T-helper 2 cell (primary cell): ENCODE results near the gene EVI2A.
A peak's percentile ranks its signal among the peaks of the same experiment; 100 is the strongest.
"Not testable (repeated sequence)": the region's sequence is repeated elsewhere in the genome, so short reads cannot be mapped to it uniquely, and the experiment has no call there.

Source experiments
- DNase-seq, 5 experiments: peaks; one replicate each; pipeline versions ENCODE4 v3.0.0 to v3.0.0-alpha.2; 2012 to 2022
- total RNA-seq, 2 donors: gene quantifications; one replicate each; lab custom pipeline; 2026; lab: John Stamatoyannopoulos, UW

The EVI2A gene, protein sequence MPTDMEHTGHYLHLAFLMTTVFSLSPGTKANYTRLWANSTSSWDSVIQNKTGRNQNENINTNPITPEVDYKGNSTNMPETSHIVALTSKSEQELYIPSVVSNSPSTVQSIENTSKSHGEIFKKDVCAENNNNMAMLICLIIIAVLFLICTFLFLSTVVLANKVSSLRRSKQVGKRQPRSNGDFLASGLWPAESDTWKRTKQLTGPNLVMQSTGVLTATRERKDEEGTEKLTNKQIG
- total RNA-seq, result 53.9 to 76.4 reads per million in 2 donors

DNA sequence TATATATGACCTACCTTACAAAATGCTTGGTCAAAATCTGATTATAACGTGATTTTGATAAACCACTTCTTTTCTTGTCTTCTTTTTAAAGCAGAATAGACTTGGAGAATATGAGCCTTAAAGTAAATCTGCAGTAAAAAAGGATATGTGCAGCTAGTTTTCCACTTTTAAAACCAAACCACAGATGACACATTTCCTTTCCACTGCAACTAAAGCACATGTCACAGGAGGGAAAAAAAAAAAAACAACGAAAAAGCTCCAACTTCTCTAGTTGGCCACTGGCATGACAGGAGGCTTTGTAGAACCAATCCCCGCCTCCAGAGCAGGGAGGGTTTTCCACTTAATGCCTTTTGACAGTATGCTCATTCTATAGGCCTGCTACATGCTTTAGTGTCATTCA lies at the start of gene EVI2A:
TSS of gene EVI2A (minus strand) at position 142 of the 400 bp plus-strand sequence. CDS start 2,609 bp downstream, outside the sequence.
- DNase-seq, result peak; percentile 21 to 98 (median 74)

DNA sequence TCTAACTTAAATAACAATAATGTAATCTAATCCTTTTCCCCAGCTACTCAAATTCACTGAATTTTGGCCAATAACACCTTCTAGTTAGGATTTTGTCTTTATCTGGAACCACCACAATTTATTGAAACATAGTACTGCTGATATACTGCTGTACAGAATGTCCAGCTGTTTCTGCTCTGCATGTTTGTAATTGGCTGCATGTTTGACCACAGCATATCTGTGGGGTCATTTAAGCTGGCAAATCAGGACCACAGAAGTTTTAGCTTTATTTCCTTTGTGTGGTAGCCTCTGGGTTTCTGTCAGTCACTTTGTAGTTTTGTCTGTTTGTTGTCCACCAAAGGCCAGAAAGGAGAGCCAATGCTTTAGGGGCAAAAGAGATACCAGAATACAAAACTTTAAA lies 47.8 kb upstream of the EVI2A start:
- no peak for DNase-seq

DNA sequence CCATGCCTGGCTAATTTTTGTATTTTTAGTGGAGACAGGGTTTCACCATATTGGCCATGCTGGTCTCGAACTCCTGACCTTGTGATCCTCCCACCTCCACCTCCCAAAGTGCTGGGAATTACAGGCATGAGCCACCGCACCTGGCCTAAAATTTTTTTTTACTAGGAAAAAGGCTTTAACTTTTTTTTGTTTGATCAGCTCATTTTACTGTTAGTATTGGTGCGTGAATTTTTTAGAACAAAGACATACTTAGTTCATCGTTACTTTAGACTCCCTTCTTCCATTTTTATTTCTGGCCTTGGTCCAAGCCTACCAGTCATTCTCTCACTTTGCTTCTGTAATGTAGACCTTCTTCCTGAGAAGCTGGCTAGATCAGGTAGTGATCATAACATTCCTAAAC lies 44.7 kb upstream of the EVI2A start:
- no peak for DNase-seq

DNA sequence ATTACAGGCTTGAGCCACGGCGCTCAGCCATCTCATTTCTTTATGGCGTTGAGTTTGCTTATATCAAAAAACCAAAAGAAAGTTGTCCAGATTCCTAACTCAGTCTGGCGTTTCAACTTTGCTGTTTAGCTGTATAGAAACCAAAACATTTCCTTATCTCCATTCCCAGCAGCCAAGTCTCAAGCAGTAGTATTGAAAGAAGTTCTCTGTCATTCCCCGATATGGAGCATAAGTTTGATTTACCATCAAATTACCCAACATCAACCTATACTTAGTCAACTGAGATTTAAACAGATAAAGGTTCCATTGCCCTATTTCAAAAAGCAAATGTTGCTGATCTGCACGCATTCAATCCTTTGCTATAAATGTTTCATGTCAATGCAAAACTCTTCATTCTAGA lies 42.6 kb upstream of the EVI2A start:
- DNase-seq, result no peak

DNA sequence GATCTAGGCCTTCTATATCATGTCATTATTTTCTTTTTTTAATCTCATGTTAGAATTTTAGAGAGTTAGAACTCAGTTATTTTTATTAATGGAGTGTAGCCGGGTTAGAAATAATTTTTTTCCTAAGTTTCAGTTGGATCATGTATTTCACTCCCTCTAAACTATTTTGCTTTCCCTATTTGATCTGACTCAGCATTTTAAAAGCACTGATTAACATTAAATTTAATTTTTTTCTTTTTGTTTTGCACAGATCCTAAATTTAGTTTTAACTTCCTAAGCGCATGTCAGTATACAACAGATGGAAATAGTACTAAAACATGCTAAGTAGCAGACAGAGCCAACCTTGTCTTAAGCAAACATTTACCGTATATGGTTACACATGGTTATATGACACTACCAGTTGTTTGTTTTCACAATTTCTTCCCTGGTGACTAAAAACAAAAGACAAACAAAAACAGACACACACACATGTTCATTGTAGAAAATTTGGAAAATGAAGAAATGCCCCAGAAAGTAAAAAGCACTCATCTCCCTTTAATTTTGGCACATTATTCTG lies 36.5 kb upstream of the EVI2A start:
- no peak for DNase-seq

DNA sequence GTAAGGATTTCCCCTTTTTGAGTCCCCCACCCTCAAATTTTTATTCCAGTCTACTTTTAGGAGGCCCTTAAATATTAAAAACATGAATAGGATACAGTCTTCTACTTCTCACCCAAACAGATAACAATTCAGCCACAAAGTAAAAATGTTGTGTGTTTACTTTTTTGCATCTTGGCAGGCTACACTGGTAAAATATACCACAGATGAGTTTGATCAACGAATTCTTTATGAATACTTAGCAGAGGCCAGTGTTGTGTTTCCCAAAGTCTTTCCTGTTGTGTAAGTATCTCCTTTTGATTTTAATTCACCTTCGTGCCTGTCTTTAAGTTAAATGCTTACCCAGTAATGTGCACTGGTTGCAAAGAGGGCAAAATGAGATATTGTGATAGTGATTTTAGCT lies 35.7 kb upstream of the EVI2A start:
- no peak for DNase-seq

DNA sequence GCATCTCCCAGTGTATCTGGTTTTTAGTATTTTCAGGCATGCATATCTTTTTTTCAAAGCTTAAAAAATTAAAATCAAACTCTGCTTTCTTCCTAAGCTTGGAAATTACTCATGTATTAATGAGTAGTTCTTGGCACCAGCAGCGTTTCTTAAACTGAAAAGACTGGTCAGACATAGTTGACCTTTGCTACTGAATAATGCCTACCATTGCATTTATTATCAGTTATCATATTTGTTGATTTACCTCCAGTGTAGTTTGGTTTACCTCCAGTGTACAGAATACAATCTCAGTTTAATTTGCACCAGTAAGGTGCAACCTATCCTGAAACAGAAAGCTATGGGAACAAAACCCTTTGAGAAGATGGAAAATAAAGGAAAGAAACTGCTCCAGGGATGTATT lies 34.5 kb upstream of the EVI2A start:
- DNase-seq, result no peak

DNA sequence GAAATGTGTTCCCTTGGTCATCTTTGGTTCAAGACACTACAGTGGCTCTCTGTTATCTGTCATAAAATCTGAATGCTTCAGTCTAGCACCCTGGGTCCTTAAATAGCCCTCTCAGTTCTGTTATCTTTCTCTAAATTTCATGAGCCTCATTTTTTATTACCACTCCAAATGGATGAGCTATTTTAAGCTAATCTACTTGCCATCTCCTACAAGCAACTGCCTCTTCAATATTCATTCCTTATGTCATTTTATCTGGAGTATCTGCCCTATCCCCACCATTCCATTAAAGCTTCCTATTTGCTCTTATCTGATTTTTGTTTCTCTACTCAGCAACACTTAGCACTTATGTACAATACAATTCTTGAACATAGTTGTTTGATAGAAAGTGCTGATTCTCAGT lies 28.0 kb upstream of the EVI2A start:
- no peak for DNase-seq

DNA sequence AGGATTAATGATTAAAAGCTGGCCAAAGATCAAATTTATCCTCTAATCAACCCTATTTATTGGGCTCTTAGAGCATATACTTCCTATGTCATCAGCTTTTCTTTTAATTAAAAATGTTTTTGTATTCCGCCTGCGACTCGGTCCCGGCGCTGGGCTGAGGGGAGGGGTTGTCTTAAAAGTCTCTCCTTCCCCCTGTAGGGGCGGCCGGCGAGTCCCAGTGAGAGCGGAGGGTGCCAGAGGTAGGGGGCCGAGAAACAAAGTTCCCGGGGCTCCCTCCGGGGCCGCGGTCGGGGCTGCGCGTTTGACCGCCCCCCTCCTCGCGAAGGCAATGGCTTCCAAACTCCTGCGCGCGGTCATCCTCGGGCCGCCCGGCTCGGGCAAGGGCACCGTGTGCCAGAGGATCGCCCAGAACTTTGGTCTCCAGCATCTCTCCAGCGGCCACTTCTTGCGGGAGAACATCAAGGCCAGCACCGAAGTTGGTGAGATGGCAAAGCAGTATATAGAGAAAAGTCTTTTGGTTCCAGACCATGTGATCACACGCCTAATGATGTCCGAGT lies 23.8 kb upstream of the EVI2A start:
- DNase-seq, result not testable (repeated sequence)

DNA sequence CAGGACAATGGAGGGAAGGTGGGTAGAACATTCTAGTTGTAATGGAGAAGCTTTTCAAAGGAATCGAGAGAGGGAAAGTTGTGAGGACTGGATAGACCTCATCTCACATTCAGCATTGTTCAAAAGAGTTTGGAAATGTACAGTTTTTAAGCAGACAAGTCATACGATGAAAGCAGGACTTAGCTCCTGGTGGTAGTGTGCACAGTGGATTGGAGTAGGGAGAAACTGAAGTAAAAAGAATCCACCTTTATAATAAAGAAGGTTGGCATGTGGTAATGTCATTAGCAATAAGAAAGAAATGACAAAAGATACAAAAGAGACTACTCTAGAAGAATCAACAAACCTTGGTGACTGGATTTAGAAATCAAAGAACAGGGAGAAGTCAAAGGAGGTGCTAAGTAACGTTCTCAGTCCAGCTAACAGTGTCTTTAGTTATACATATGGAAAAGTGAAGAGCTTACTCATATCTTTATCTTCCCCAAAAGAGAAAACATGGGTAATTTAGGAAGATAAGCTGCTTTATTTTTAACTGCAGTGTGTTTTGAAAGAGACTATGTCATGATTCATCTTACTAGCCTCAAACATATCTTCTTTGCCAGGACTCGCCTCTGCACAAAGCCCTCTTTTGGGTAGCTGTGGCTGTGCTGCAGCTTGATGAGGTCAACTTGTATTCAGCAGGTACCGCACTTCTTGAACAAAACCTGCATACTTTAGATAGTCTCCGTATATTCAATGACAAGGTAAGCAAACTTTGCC lies 18.7 kb upstream of the EVI2A start:
- DNase-seq, result no peak

DNA sequence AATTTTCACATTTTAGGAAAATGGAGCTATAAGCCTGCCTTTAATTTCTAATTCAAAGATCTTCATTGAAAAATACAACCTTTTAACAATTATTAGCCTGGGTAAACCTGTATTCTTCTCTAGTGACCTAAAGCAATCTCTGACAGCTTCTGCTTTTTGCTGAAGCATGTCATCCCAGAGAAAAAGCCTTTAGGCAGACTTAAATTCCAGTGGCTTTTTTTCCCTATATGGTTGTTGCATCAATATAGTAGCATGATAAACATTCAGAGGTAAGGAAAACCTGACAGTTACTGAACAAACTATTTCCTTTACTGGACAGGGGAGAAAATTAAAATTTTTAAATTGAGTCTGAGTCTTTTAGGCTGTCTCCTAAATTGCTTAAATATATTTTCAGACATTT lies 7.8 kb upstream of the EVI2A start:
- no peak for DNase-seq

DNA sequence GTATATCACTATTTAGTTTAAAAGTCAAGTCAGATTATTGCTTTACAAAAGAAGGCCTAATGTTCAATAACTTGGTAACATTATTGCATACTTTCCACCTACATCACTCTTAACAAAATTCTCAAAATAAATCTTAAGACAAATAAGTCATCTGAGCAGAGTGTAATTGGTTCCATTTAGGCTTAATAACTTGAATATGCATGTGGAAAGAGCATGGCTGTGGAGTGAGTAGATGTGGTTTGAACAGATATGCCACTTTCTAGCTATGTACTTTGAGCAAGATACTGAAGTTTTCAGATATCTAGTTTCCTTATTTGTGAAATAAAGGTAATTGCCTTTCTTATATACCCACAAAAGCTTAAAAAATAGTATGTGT lies 6.7 kb upstream of the EVI2A start:
- DNase-seq, result no peak

DNA sequence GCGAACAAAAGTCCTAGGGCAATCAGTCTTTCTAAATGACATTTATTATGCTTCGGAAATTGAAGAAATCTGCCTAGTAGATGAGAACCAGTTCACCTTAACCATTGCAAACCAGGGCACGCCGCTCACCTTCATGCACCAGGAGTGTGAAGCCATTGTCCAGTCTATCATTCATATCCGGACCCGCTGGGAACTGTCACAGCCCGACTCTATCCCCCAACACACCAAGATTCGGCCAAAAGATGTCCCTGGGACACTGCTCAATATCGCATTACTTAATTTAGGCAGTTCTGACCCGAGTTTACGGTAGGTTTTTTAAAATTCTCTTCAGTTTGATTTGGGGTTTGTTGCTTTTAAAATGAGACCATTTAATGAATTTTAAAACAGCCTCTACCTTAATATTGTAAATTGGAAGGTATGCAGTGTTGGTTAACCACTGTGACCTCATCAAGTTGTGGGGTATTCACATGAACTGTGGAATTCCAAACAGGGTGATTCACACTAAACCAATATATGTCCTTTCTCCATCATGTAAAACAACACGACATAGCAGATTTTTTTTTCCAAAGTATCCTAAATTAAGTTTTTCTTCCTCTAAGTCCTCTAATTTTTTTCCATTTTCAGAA lies 6.2 kb upstream of the EVI2A start:
- DNase-seq, result no peak

DNA sequence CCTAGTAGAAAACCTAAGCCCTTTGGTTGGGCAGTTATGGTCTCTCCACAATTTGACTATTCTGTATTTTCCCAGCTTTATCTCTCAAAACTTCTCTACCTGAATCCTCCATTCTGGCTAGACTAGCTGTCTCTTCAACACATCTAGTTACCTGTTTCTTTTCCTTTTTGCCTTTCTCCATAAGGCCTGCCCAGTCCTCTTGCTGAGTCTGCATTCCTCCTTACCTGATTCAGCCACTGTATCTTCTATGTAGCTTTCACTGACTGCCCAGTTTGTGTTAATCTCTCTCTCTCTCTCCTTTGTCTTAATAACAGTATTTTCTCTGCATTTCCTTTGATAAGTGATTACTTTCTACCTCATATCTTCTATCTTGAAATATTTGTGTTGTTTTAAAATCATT lies 2.1 kb upstream of the EVI2A start:
- no peak for DNase-seq

DNA sequence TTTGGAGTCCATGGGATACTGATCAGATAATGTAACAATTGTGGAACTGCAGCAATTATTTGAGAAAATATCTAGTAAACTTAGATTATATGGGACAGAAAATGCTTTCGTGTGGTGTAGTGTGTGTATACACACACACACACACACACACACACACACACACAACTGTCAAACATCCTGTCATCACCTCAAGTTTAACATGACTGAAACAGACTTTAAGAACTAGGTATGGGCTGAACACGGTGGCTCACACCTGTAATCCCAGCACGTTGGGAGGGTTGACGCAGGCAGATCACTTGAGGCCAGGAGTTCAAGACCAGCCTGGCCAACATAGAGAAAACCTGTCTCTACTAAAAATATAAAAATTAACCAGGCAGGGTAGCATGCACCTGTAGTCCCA lies 544 bp upstream of the EVI2A start:
- peak in 2 of 5 experiments; percentile 13 to 85 for DNase-seq

DNA sequence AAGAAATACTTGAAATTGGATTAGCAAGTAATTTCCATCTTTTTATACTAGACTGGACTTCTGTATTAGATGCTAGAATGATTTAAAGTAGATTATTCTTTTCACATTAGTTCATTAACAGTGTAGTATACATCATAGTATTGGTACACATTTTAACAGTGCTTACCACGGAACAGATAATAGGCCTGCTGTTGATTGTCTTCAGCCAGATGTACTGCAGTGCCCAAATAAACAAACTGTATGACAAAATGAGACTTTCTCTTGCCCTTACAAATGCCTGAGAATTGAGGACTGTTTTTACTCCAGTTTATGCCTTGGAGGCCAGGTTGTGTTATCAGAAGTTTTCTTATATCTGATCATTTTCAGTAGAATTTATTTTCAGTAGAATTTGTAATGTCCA lies 631 bp downstream of the EVI2A start:
- peak in 1 of 5 experiments; percentile 68 for DNase-seq

DNA sequence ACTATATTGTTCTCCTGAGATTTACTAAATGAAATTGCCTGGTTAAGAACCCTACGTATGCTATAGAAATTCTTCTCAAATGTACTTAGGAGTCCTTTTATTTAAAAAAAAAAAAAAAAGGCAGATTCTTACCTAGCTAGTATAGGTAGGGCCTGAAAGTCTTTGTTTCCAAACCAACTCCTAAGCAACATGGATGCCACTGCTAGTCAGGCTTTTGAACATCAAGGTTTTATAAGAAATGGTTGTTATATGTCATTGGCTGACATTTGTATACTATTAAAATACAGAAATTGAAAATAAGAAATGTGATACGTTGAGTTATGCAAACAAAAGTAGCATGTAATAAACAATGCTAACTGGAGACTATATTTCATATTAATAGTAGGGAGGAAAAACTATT lies 1.2 kb downstream of the EVI2A start:
- peak in 1 of 5 experiments; percentile 76 for DNase-seq

DNA sequence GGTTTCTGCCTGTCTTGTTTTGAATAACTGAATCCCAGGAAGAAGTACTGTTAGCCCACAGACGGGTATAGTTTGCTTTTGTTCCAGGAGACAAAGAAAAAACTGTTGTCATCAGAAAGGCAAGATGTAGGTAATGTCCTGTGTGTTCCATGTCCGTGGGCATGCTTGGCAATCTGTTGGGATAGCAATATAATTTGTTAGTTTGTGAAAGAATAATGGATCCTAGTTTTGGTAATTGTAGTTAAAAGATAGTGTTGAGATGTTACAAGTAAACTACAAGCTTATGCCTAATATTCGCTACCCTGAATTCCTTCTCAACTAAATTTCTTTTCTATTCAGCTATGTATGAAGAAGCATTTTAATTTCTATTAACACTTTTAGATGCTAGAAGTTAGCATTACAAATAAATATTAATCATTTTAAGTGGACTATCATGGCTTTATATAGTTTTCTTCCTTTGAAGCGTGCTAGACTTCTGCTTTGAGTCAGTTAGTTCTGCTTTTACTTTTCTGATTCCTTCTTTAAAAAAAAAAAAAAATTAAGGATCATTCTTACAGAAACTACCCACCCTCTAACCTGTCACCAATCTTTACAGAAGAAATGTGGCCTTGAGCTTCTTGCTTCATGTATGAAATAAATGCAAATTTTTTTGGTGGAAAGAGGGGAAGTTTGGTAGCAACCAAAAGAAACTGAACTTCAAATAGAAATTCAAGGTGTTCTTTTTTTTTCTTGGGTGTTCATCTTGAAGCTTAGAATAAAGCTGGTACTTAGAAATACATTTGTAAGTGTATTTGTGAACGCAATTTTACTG lies 2.4 kb downstream of the EVI2A start:
- DNase-seq, result peak in 1 of 5 experiments; percentile 52

DNA sequence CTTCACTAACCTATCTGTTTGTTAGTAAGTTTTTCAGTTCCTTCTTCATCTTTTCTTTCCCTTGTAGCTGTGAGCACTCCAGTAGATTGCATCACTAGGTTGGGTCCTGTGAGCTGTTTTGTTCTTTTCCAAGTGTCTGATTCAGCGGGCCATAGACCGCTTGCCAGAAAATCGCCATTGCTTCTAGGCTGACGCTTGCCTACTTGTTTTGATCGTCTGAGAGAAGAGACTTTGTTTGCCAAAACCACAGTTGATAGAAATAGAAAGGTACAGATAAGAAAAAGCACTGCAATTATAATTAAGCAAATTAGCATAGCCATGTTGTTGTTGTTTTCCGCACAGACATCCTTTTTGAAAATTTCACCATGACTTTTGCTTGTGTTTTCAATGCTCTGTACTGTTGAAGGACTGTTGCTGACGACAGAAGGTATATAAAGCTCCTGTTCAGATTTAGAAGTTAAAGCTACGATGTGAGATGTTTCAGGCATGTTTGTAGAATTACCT lies 3.1 kb downstream of the EVI2A start:
- peak in 4 of 5 experiments; percentile 46 to 89 (median 52) for DNase-seq

DNA sequence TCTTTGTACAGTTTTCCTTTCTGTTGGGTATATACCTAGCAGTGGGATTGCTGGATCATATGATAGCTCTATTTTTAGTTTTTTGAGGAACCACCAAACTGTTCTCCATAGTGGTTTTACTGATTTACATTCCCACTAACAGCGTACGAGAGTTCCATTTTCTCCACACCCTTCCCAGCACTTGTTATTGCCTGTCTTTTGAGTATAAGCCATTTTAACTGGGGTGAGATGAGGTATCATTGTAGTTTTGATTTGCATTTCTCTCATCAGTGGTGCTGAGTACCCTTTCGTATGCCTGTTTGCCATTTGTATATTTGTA lies 6.7 kb downstream of the EVI2A start:
- DNase-seq, result no peak

DNA sequence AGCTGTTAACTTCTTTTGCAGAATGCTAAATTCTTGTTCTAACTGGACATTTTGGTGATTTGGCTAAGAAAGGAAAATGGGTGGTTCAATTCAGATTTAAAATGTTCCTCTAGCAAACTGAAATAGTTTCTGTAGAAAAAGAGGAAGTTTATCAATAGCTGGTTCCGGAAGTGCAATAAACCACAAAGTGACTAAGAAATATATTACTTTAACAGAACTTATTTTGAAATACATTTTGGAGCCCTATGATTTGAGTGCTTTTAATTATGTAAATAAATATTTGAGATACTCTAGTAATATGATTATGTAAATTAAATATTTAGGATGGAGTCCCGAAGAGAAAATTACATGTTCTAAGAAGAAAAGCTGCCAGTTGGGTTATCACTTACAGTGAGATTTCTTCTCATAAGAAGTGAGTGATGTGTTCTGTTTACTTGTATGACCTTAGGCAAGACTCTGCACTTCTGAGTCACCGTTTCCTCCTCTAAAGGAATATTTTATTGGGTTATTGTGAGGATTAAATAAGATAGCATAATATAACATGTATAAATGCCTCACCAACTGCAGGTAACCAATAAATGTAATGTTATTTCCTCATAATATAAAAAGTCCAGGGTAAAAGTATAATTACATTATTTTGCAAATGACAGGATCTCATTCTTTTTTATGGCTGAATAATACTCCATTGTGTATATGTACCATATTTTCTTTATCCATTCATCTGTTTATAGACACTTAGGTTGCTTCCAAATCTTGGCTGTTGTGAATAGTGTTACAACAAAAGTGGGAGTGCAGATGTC lies 7.2 kb downstream of the EVI2A start, which contains the start of gene EVI2B:
TSS of gene EVI2B (minus strand) at position 73 of the 800 bp plus-strand sequence. CDS start 8,445 bp downstream, outside the sequence.
- DNase-seq, result peak in 2 of 5 experiments; percentile 49 to 88
